GM23248 (cell line): Measurements from ENCODE around the gene SEMA5A. TPM values are rescaled to one million over a fixed set of nuclear protein-coding genes. Genes with fewer than 3 reads are reported as not detected.

Experiments used
- DNase-seq: peaks from one replicate; pipeline ENCODE4 v3.0.0-alpha.2; 2015
- H2AFZ ChIP-seq: fragments of 200-600 bp; sonication (generic); 2 replicates; pipeline ENCODE4 v1.6.1; 2016; ENCODE audit warnings: antibody characterized with exemption
- H3F3A ChIP-seq: fragments of 200-600 bp; sonication (generic); 2 replicates; pipeline ENCODE4 v1.6.1; 2016; ENCODE audit warnings: mild to moderate bottlenecking, antibody characterized with exemption, mixed run types; ENCODE audit not compliant: insufficient read depth
- H3K27ac ChIP-seq: fragments of 200-600 bp; sonication (generic); 2 replicates; pipeline ENCODE4 v1.5.1; 2016; ENCODE audit warnings: mild to moderate bottlenecking
- H3K27me3 ChIP-seq: fragments of 200-600 bp; sonication (generic); replicated peaks from 2 replicates; pipeline ENCODE4 v1.6.1; 2016; ENCODE audit warnings: mild to moderate bottlenecking; ENCODE audit not compliant: insufficient read depth
- H3K36me3 ChIP-seq: fragments of 200-600 bp; sonication (generic); 2 replicates; pipeline ENCODE4 v1.6.1; 2016; ENCODE audit warnings: low read depth, mild to moderate bottlenecking
- H3K4me1 ChIP-seq: fragments of 200-600 bp; sonication (generic); 2 replicates; pipeline ENCODE4 v1.6.1; 2016; ENCODE audit warnings: mild to moderate bottlenecking; ENCODE audit not compliant: insufficient read depth
- H3K4me2 ChIP-seq: fragments of 200-600 bp; sonication (generic); one replicate; pipeline ENCODE4 v1.6.1; 2016; ENCODE audit warnings: mild to moderate bottlenecking; ENCODE audit not compliant: unreplicated experiment
- H3K4me3 ChIP-seq: fragments of 200-600 bp; sonication (generic); 2 replicates; pipeline ENCODE4 v1.5.1; 2016; ENCODE audit warnings: mild to moderate bottlenecking
- H3K79me2 ChIP-seq: fragments of 200-600 bp; sonication (generic); 2 replicates; pipeline ENCODE4 v1.6.1; 2016; ENCODE audit warnings: mild to moderate bottlenecking; ENCODE audit not compliant: insufficient read depth
- H3K9ac ChIP-seq: fragments of 200-600 bp; sonication (generic); 2 replicates; pipeline ENCODE4 v1.6.1; 2016; ENCODE audit warnings: mild to moderate bottlenecking
- H3K9me2 ChIP-seq: fragments of 200-600 bp; sonication (generic); 2 replicates; pipeline ENCODE4 v1.6.1; 2016; ENCODE audit warnings: mixed run types, mild to moderate bottlenecking, moderate library complexity; ENCODE audit not compliant: insufficient read depth
- H3K9me3 ChIP-seq: fragments of 200-600 bp; sonication (generic); one replicate; pipeline ENCODE4 v1.6.1; 2017; ENCODE audit warnings: low read depth
- H4K20me1 ChIP-seq: fragments of 200-600 bp; sonication (generic); 2 replicates; pipeline ENCODE4 v1.6.0; 2016; ENCODE audit not compliant: insufficient read depth
- EZH2 ChIP-seq: fragments of 200-600 bp; sonication (generic); IDR thresholded peaks from 2 replicates; pipeline ENCODE4 v1.6.1; 2018; ENCODE audit warnings: antibody characterized with exemption, mild to moderate bottlenecking; ENCODE audit not compliant: insufficient read depth, poor library complexity, severe bottlenecking
- EZH2phosphoT487 ChIP-seq: fragments of 200-600 bp; sonication (generic); IDR thresholded peaks from 2 replicates; pipeline ENCODE4 v1.6.1; 2018; ENCODE audit warnings: antibody characterized with exemption, moderate library complexity, mild to moderate bottlenecking, low read depth; ENCODE audit not compliant: insufficient read depth
- WGBS, 2 experiments: methylation state at CpG; one replicate each; pipeline ENCODE4 v1.1.6; 2015 to 2017; ENCODE audit warnings: low lambda C conversion rate in 2 of 2, low coverage in 1 of 2; ENCODE audit errors: missing lambda C conversion rate in 2 of 2; 5-methylcytosine and 5-hydroxymethylcytosine counted together
- in situ Hi-C: fragments of 300-500 bp; cut with MboI; formaldehyde crosslinking; loops from 2 replicates; pipeline ENCODE4 v1.15.0; 2020
- polyA plus RNA-seq: library from polyadenylated mRNA; unstranded; fragments of >200 nt; fragmentation: Nextera tagmentation; extraction: Ambion mirVana; gene quantifications from 2 replicates; pipeline ENCODE4 v1.2.1, GENCODE V29; 2016
- total RNA-seq: library from RNA; depleted of rRNA; stranded (reverse); fragments of >200 nt; shearing (Covaris generic); gene quantifications from 2 replicates; pipeline ENCODE4 v1.2.3, GENCODE V29; 2014

Gene SEMA5A
- total and polyA plus RNA-seq, 2 experiments from 2014 or later, result 33.5 to 38.2 TPM

DNA sequence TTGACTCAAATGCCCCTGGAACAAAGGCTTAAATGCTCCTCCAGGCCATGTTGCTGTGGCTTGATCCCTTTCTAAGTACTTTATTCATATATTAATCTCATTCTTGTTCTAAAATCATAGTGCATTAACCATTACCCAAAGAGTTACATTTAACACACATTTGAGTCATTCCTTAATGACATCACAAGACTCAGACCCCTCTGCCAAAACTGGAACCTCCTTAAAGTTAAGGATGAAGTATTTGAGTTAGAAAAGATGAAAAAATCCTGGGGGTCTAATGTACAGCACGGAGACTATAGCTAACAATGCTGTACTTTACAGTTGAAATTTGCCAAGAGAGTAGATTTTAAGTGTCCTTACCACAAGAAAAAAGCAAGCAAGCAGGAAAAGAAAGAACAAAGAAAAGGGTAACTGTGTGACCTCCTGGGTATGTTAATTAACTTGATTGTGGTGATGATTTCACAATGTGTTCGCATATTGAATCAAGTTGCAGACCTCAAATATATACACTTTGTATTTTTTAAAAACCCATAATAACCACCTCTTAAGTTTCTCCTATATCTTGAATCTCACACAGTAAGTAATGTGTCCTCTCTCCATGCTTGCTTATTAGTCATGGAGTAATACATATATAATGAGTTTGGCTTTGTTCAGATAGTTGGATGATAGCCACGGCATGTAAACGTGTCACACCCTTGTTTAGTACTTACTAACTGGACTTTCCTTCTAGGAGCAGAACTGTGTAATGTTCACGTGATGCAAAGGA, 376.9 kb downstream of the SEMA5A start:
- 80 to 83% methylated on average over 5 of the region's 5 CpGs for WGBS, 2 experiments
- no peak for DNase-seq
- TF ChIP-seq EZH2 (no peak), EZH2phosphoT487 (no peak)

DNA sequence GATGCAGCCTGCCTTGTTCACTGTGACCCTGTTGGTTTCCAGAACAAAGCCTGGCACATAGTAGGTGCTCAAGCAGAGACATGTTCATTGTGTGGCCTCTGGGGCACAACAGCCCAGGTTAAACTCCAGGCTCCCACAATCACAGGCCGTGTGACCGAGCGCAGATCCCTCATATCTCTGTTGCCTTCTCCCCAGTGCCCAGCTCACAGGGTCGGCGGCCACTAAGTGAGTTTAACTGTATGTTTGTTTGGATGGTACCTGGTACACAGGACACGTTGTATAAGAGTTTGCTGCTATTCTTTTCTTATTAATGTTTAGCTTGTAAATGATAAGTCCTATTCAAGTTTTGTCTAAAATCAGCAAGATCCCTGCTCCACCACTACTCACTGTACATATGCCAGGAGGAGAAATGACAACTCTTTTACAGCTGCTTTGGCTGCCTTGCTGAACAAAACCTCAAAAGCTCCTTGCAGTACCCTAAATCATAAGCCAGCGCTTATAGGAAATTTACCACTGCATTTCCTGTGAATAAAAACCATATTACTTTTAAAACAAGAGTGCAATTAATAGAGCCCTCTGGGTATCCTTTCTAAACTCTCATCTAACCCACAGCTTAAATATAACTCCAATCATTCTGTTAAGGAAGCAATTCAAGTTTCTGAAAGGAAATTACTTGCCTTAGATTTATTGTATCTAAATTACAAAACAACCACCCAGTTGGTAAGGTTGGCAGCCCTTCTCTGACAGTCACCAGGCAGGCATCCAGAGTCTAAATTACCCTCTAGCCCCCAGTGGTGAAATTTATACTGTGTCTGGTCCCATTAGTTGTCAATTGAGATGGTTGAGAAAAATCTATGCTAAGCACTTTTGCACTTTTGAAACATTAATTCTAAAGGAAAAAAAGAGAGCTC, 379.4 kb downstream of the SEMA5A start:
- H3K9me3 ChIP-seq, result no peaks in the 10 kb centered on the region
- H3K4me3 ChIP-seq, result no peak overlapping the region
- 92 to 93% methylated on average over 7 of the region's 7 CpGs for WGBS, 2 experiments
- TF ChIP-seq EZH2 (no peak), EZH2phosphoT487 (no peak)
- no peak overlapping the region for H3K9ac ChIP-seq
- no peaks in the 10 kb centered on the region for H3K79me2 ChIP-seq
- H4K20me1 ChIP-seq, result no peaks in the 10 kb centered on the region
- no peaks in the 10 kb centered on the region for H3K9me2 ChIP-seq
- 0 out of 2 replicates have a peak, but pooled peaks cover 4% of the 10 kb centered on the region for H3F3A ChIP-seq
- no peak overlapping the region for H3K27ac ChIP-seq
- in situ Hi-C loops, result no loop called here
- no peak overlapping the region for H2AFZ ChIP-seq
- H3K36me3 ChIP-seq, result no peaks in the 10 kb centered on the region
- H3K4me1 ChIP-seq, result peaks cover 18% of the 10 kb centered on the region
- H3K27me3 ChIP-seq, result no peaks in the 10 kb centered on the region
- no peak overlapping the region for H3K4me2 ChIP-seq
- peak; percentile 48 for DNase-seq

More for the DNA sequence above, 376.9 kb downstream of the SEMA5A start:
- in situ Hi-C loops, result no loop called here
- Histone ChIP-seq H3K9me3 (no peaks in the 10 kb centered on the region), H3K79me2 (no peaks in the 10 kb centered on the region), H3K4me3 (no peak overlapping the region), H4K20me1 (no peaks in the 10 kb centered on the region), H3K27ac (no peak overlapping the region), H3F3A (peaks cover 9% of the 10 kb centered on the region), H3K4me1 (peaks cover 21% of the 10 kb centered on the region), H3K27me3 (no peaks in the 10 kb centered on the region), H3K9me2 (no peaks in the 10 kb centered on the region), H3K4me2 (no peak overlapping the region), H2AFZ (no peak overlapping the region), H3K9ac (no peak overlapping the region), H3K36me3 (no peaks in the 10 kb centered on the region)

DNA sequence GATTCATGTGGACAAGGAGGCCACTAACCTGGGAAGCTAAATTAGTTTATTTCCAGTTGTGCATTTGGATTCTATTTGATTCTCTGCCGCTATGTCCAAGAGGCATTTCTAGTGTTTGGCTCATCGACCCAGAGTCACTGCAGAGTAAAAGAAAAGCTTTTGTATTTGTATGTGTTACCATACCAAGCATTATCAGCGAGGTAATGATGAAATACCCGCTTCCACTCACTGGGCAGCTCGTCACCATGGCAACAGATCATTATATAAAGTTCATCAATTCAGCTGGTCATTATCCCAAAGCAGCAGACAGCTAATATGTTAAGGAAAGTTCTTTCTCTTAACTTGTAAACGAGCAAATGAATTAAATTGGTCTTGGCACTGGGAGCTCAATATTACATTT, 380.3 kb downstream of the SEMA5A start:
- no peak for DNase-seq
- H3K27ac ChIP-seq, result no peak overlapping the region
- no peaks in the 10 kb centered on the region for H3K36me3 ChIP-seq
- H3F3A ChIP-seq, result 0 out of 2 replicates have a peak, but pooled peaks cover 4% of the 10 kb centered on the region
- no peaks in the 10 kb centered on the region for H3K79me2 ChIP-seq
- in situ Hi-C loops, result no loop called here
- no peak overlapping the region for H3K4me3 ChIP-seq
- H3K9me2 ChIP-seq, result no peaks in the 10 kb centered on the region
- no peak overlapping the region for H3K9ac ChIP-seq
- no peaks in the 10 kb centered on the region for H3K27me3 ChIP-seq
- peaks cover 18% of the 10 kb centered on the region for H3K4me1 ChIP-seq
- H3K4me2 ChIP-seq, result no peak overlapping the region
- H4K20me1 ChIP-seq, result no peaks in the 10 kb centered on the region
- no peak overlapping the region for H2AFZ ChIP-seq
- H3K9me3 ChIP-seq, result no peaks in the 10 kb centered on the region
- TF ChIP-seq EZH2 (no peak), EZH2phosphoT487 (no peak)
- WGBS, 2 experiments, result 95 to 99% methylated on average over 6 of the region's 6 CpGs

DNA sequence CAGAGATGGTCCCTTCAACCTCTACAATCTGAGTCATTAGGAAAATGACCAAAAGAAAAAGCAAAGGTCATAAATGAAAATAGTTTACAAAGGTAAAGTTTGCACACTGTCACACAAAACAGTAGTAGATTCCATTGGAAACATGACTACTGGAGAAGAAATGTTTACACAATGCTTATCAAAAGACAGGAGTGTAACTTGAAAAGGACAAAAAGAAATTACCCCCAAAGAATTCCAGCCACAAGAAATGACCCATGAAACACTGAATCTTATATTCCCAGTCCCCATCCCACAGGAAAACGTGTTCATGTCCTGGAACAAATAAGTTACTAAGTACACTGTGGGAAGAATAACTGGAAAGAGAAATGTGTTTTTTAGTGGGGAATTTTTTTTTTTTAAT, 385.1 kb downstream of the SEMA5A start:
- in situ Hi-C loops, result no loop called here
- no peaks in the 10 kb centered on the region for H3K79me2 ChIP-seq
- H3K9me3 ChIP-seq, result no peaks in the 10 kb centered on the region
- H2AFZ ChIP-seq, result no peak overlapping the region
- TF ChIP-seq EZH2phosphoT487, result no peak
- H3K36me3 ChIP-seq, result no peaks in the 10 kb centered on the region
- no peak overlapping the region for H3K9ac ChIP-seq
- no peak overlapping the region for H3K27ac ChIP-seq
- H3K4me2 ChIP-seq, result no peak overlapping the region
- WGBS, 2 experiments, result 70 to 77% methylated on average over 1 of the region's 1 CpG
- H4K20me1 ChIP-seq, result no peaks in the 10 kb centered on the region
- no peaks in the 10 kb centered on the region for H3K9me2 ChIP-seq
- no peaks in the 10 kb centered on the region for H3K4me1 ChIP-seq
- no peaks in the 10 kb centered on the region for H3K27me3 ChIP-seq
- H3F3A ChIP-seq, result no peaks in the 10 kb centered on the region
- H3K4me3 ChIP-seq, result no peak overlapping the region
- no peak for DNase-seq
